Measurements from ENCODE around the gene ACTG2.

GRCh38 chr2:73889206-73889605 is 3.6 kb upstream of the ACTG2 start:
- no peak for TF ChIP-seq CTCF (conservative IDR thresholded peaks at IDR 0.05)
- no peak for TF ChIP-seq ZFX (IDR thresholded peaks at IDR 0.05)

Data from C4-2B (cell line).